ENCODE results near the gene THAP7. TPM values are rescaled to one million over a fixed set of nuclear protein-coding genes. Genes with fewer than 3 reads are reported as not detected.

Gene THAP7
- total and polyA plus RNA-seq, 12 donors, result 15.7 to 189 (median 48.6) TPM

DNA sequence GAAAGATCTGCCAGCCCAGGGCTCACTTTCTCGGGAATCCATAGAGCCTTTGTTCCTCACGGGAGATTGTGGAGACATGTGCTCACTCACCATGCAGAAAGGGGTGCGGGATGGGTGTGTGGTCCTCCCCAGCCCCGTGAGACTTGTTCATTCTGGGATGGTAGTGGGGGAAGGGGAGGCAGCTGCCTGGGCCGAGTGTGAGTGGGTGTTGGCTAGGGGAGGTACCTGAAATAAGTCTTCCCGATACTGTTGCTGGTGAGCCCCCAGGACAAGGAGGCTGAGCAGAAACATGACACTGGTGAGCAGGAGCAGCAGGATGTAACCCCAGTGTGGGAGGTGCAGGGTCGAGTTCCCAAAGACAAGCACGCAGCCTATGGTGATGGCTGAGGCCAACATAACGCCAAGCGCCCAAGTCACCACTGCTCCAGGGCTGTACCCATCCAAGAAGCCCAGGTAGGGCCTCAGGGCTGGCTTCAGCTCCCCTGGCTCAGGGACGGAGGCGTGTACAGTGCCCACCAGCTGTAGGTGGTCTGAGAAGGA lies 27.6 kb upstream of the THAP7 start:
- Histone ChIP-seq H3K4me3 (no peak overlapping the region), H3K36me3 (replicated peaks in 1 of 2) (no peaks in the 10 kb centered on the region), H3K9me3 (replicated peaks in 1 of 3) (no peaks in the 10 kb centered on the region), H3K27me3 (no peaks in the 10 kb centered on the region), H3K4me1 (replicated peaks in 1 of 2) (peaks cover 6 to 13% of the 10 kb centered on the region in 2 donors), H3K27ac (no peak overlapping the region)
- 70 to 77% (median 74%) methylated on average over 9 to 12 of the region's 12 CpGs for WGBS, 4 donors
- no peak for DNase-seq
- TF ChIP-seq POLR2A (IDR thresholded peaks at IDR 0.05), result no peak
- TF ChIP-seq, protein P1, sequence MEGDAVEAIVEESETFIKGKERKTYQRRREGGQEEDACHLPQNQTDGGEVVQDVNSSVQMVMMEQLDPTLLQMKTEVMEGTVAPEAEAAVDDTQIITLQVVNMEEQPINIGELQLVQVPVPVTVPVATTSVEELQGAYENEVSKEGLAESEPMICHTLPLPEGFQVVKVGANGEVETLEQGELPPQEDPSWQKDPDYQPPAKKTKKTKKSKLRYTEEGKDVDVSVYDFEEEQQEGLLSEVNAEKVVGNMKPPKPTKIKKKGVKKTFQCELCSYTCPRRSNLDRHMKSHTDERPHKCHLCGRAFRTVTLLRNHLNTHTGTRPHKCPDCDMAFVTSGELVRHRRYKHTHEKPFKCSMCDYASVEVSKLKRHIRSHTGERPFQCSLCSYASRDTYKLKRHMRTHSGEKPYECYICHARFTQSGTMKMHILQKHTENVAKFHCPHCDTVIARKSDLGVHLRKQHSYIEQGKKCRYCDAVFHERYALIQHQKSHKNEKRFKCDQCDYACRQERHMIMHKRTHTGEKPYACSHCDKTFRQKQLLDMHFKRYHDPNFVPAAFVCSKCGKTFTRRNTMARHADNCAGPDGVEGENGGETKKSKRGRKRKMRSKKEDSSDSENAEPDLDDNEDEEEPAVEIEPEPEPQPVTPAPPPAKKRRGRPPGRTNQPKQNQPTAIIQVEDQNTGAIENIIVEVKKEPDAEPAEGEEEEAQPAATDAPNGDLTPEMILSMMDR (IDR thresholded peaks at IDR 0.05), result no peak
- intact Hi-C loops (cut with DNase I), result no loop called here

DNA sequence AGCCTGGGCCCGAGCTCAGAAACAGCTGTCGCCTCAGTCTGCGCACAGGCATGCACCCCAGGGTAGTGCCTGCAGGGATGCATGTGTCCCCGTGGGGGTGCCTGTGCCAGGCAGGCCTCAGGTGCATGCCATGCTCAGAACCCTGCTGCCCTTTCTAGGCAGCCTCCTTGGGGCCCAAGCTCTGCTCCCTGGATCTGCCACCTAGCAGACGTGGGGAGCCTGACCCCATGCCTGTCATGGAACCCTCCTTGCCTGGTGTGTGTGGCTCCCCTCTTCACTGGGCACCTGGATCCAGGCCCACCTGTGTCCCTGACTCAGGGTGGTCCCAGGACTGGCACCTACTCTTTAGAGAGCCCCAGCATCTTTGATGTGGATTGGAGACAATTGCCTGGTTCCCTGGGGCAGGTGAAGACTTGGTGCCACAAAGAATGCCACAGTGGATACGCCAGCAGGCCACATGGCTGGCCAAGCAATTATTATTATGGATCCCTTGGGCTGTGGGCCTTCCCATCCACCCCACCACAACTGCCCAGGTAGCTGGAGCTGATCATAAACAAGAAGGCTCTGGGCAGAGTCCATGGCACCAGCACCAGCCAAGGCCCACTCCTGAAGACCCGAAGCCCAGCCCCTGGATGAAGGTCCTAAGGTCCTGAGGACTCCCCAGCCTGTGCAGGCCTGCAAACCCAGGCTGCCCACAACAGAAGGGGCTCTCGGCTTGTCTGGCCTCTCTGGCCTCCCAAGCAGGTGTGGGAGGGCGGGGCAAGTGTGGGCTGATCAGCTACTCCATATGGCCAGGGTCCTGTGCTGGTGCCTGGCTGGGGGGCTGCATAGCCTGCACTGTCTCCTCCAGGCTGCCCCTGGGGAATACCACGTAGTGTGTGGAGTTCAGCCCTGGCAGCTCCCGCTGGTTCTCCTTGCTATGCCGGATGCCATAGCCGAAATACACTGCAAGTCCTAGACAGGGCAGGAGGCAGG lies 26.6 kb upstream of the THAP7 start:
- intact Hi-C loops (cut with DNase I), result no loop called here
- no peaks in the 10 kb centered on the region for H3K27me3 ChIP-seq
- H3K36me3 ChIP-seq (replicated peaks in 1 of 2), result no peaks in the 10 kb centered on the region
- H3K4me3 ChIP-seq, result no peak overlapping the region
- no peaks in the 10 kb centered on the region for H3K9me3 ChIP-seq (replicated peaks in 1 of 3)
- H3K4me1 ChIP-seq (replicated peaks in 1 of 2), result peaks cover 6 to 13% of the 10 kb centered on the region in 2 donors
- TF ChIP-seq POLR2A (IDR thresholded peaks at IDR 0.05), result no peak
- TF ChIP-seq, protein P1 (IDR thresholded peaks at IDR 0.05), result no peak
- DNase-seq, result no peak
- WGBS, 4 donors, result 85 to 97% (median 88%) methylated on average over 8 to 13 of the region's 13 CpGs
- no peak overlapping the region for H3K27ac ChIP-seq

DNA sequence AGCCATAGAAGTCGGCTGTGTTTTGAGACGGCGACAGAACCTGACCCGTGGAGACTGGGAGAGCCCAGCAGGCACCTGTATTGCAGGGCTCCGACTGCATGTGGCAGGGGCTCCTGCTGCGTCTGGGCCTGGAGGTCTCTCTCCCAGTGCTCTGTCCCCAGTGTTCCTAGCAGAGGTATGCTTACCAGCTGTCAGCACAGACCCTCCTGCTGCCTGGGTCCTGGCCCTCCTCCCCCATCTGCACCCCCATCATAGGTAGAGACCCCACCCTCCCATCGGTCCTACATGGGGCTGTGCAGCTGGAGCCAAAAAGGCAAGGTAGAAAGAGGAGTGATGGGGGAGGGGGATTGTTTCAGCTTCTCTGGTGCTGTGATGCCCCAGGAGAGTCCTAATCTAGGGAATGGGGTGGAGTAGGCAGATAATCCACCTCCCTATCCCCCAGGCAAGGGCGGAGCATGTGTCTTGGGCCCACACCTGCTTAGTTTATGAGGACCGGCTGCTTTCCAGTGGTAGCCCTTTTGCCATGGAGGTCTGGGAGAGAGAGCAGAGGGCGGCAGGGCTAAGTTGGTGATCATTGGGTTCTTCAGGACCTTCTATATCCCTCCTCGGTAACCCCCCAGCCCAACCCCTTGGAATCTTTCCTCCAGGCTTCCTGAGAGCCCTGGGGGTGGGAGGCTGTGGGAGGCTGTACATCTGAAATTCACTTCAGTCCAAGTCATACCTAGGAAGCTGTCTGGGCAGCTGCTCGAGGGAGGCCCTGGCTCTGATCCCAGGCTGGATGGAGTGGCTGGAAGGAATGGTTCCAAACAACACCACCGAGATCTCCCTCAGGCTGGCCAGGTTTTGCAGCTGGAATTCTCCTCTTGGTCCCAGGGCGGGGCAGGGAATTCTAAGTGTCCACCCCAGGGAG lies 25.1 kb upstream of the THAP7 start:
- TF ChIP-seq, protein P1 (IDR thresholded peaks at IDR 0.05), result no peak
- TF ChIP-seq POLR2A (IDR thresholded peaks at IDR 0.05), result no peak
- WGBS, 4 donors, result 78 to 84% (median 81%) methylated on average over 11 to 14 of the region's 14 CpGs
- peaks cover 4% of the 10 kb centered on the region in 2 donors for H3K4me1 ChIP-seq (replicated peaks in 1 of 2)
- H3K9me3 ChIP-seq (replicated peaks in 1 of 3), result no peaks in the 10 kb centered on the region
- H3K27ac ChIP-seq, result no peak overlapping the region
- no peaks in the 10 kb centered on the region for H3K27me3 ChIP-seq
- no peak overlapping the region for H3K4me3 ChIP-seq
- no peaks in the 10 kb centered on the region for H3K36me3 ChIP-seq (replicated peaks in 1 of 2)
- no peak for DNase-seq
- intact Hi-C loops (cut with DNase I), result no loop called here

All from adrenal gland (tissue), 12 donors.